GM23338 (cell line): ENCODE results near the gene DIRAS3.

ENCODE experiments used
- CREB1 ChIP-seq: fragments of 250-450 bp; sonication (Bioruptor Pico); IDR thresholded peaks from 2 replicates; pipeline ENCODE4 v1.5.0; 2020; ENCODE audit warnings: low read depth, mild to moderate bottlenecking, moderate library complexity
- EZH2 ChIP-seq: fragments of 200-600 bp; sonication (generic); IDR thresholded peaks from one replicate; pipeline ENCODE4 v1.8.0; 2017; ENCODE audit warnings: antibody characterized with exemption, mild to moderate bottlenecking, low read depth; ENCODE audit not compliant: unreplicated experiment
- EZH2phosphoT487 ChIP-seq: fragments of 200-600 bp; sonication (generic); IDR thresholded peaks from one replicate; pipeline ENCODE4 v1.8.1; 2018; ENCODE audit warnings: antibody characterized with exemption; ENCODE audit not compliant: unreplicated experiment
- JUNB ChIP-seq: IDR thresholded peaks from one replicate; pipeline ENCODE4 v1.6.1; 2016; ENCODE audit warnings: antibody characterized with exemption; ENCODE audit not compliant: unreplicated experiment
- POLR2AphosphoS5 ChIP-seq: IDR thresholded peaks from 2 replicates; pipeline ENCODE4 v1.6.1; 2016; ENCODE audit warnings: antibody characterized with exemption, low read depth
- STAT1 ChIP-seq: IDR thresholded peaks from one replicate; pipeline ENCODE4 v1.6.1; 2016; ENCODE audit warnings: antibody characterized with exemption; ENCODE audit not compliant: unreplicated experiment
- TF ChIP-seq, protein P1 (sequence below), 2 experiments: fragments of 200-600 bp in 1 of 2; sonication (generic) in 1 of 2; conservative IDR thresholded peaks; 2 replicates each; pipeline versions ENCODE4 v1.5.1 to v1.6.1; 2016 to 2017; ENCODE audit warnings: antibody characterized with exemption in 2 of 2, low read depth in 2 of 2, mild to moderate bottlenecking in 2 of 2, moderate library complexity in 1 of 2
- TF ChIP-seq, protein P2 (sequence below): IDR thresholded peaks from 2 replicates; pipeline ENCODE4 v1.6.1; 2016; ENCODE audit warnings: antibody characterized with exemption
- TF ChIP-seq, protein P3 (sequence below): IDR thresholded peaks from one replicate; pipeline ENCODE4 v1.6.1; 2018; ENCODE audit warnings: antibody characterized with exemption; ENCODE audit not compliant: unreplicated experiment

DNA sequence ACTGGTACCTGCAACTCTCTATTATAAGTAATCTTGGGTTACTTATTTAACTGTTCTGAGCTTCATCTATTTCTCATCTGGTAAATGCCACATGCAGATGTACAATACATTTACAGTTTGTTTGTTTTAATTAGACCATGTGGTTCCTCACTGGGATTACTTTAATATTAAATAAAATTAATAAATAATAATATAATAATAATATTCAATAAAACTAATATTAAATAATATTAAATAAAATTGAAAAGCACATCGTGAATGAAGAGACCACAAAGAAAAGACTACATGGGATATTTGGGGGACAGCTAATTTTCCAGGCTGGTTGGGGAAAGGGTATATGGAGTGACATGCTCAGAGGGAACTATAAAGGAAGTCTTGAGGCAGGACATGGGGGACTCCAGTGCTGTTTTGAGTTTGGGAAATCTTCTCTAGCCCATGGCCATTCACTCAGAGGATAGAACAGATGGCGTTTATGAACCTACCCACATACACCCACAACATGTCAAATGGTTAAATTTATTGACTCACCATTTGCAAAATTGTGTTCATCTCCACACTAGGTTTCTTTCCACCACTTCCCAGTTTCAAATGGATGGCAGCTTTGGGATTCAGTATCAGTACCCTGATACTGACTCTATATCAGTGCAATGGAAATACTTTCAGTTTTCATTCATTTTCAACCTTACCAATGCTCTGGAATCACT is 25.6 kb downstream of the DIRAS3 start:
- TF ChIP-seq, protein P1, sequence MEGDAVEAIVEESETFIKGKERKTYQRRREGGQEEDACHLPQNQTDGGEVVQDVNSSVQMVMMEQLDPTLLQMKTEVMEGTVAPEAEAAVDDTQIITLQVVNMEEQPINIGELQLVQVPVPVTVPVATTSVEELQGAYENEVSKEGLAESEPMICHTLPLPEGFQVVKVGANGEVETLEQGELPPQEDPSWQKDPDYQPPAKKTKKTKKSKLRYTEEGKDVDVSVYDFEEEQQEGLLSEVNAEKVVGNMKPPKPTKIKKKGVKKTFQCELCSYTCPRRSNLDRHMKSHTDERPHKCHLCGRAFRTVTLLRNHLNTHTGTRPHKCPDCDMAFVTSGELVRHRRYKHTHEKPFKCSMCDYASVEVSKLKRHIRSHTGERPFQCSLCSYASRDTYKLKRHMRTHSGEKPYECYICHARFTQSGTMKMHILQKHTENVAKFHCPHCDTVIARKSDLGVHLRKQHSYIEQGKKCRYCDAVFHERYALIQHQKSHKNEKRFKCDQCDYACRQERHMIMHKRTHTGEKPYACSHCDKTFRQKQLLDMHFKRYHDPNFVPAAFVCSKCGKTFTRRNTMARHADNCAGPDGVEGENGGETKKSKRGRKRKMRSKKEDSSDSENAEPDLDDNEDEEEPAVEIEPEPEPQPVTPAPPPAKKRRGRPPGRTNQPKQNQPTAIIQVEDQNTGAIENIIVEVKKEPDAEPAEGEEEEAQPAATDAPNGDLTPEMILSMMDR (conservative IDR thresholded peaks at IDR 0.05; ENCODE audit: low read depth in 2 of 2), result no peak
- TF ChIP-seq EZH2phosphoT487 (no peak), EZH2 (no peak), STAT1 (no peak), CREB1 (CRISPR knock-in tag) (no peak), POLR2AphosphoS5 (no peak), JUNB (no peak)
- TF ChIP-seq, protein P2, sequence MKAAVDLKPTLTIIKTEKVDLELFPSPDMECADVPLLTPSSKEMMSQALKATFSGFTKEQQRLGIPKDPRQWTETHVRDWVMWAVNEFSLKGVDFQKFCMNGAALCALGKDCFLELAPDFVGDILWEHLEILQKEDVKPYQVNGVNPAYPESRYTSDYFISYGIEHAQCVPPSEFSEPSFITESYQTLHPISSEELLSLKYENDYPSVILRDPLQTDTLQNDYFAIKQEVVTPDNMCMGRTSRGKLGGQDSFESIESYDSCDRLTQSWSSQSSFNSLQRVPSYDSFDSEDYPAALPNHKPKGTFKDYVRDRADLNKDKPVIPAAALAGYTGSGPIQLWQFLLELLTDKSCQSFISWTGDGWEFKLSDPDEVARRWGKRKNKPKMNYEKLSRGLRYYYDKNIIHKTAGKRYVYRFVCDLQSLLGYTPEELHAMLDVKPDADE, result no peak
- TF ChIP-seq, protein P3, sequence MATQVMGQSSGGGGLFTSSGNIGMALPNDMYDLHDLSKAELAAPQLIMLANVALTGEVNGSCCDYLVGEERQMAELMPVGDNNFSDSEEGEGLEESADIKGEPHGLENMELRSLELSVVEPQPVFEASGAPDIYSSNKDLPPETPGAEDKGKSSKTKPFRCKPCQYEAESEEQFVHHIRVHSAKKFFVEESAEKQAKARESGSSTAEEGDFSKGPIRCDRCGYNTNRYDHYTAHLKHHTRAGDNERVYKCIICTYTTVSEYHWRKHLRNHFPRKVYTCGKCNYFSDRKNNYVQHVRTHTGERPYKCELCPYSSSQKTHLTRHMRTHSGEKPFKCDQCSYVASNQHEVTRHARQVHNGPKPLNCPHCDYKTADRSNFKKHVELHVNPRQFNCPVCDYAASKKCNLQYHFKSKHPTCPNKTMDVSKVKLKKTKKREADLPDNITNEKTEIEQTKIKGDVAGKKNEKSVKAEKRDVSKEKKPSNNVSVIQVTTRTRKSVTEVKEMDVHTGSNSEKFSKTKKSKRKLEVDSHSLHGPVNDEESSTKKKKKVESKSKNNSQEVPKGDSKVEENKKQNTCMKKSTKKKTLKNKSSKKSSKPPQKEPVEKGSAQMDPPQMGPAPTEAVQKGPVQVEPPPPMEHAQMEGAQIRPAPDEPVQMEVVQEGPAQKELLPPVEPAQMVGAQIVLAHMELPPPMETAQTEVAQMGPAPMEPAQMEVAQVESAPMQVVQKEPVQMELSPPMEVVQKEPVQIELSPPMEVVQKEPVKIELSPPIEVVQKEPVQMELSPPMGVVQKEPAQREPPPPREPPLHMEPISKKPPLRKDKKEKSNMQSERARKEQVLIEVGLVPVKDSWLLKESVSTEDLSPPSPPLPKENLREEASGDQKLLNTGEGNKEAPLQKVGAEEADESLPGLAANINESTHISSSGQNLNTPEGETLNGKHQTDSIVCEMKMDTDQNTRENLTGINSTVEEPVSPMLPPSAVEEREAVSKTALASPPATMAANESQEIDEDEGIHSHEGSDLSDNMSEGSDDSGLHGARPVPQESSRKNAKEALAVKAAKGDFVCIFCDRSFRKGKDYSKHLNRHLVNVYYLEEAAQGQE, result no peak
